Hepatocyte (in vitro differentiated cells): ENCODE results near the gene SLC6A20. TPM values are rescaled to one million over a fixed set of nuclear protein-coding genes. Genes with fewer than 3 reads are reported as not detected.

Source experiments
- DNase-seq: peaks from one replicate; pipeline ENCODE4 v3.0.0-alpha.2; 2016; ENCODE audit warnings: low spot score
- H2AFZ ChIP-seq: fragments of 200-600 bp; sonication (generic); 2 replicates; pipeline ENCODE4 v1.6.0; 2016; ENCODE audit warnings: antibody characterized with exemption, mild to moderate bottlenecking
- H3K27ac ChIP-seq: fragments of 200-600 bp; sonication (generic); 2 replicates; pipeline ENCODE4 v1.5.1; 2016; ENCODE audit warnings: mild to moderate bottlenecking
- H3K27me3 ChIP-seq: fragments of 200-600 bp; sonication (generic); 2 replicates; pipeline ENCODE4 v1.6.1; 2016
- H3K36me3 ChIP-seq: fragments of 200-600 bp; sonication (generic); replicated peaks from 2 replicates; pipeline ENCODE4 v1.5.1; 2016; ENCODE audit warnings: low read depth; ENCODE audit not compliant: insufficient read depth
- H3K4me1 ChIP-seq: fragments of 200-600 bp; sonication (generic); 2 replicates; pipeline ENCODE4 v1.5.1; 2016; ENCODE audit warnings: mild to moderate bottlenecking, moderate library complexity; ENCODE audit not compliant: insufficient read depth
- H3K4me2 ChIP-seq: fragments of 200-600 bp; sonication (generic); 2 replicates; pipeline ENCODE4 v1.6.0; 2016
- H3K4me3 ChIP-seq: fragments of 200-600 bp; sonication (generic); 2 replicates; pipeline ENCODE4 v1.5.1; 2016; ENCODE audit warnings: mild to moderate bottlenecking
- H3K79me2 ChIP-seq: fragments of 200-600 bp; sonication (generic); 2 replicates; pipeline ENCODE4 v1.6.0; 2017; ENCODE audit warnings: mild to moderate bottlenecking
- H3K9me2 ChIP-seq: fragments of 200-600 bp; sonication (generic); replicated peaks from 2 replicates; pipeline ENCODE4 v1.6.0; 2017; ENCODE audit warnings: mild to moderate bottlenecking; ENCODE audit not compliant: insufficient read depth
- H3K9me3 ChIP-seq: fragments of 200-600 bp; sonication (generic); 2 replicates; pipeline ENCODE4 v1.5.1; 2016; ENCODE audit warnings: low read depth, mild to moderate bottlenecking
- H4K20me1 ChIP-seq: fragments of 200-600 bp; sonication (generic); 2 replicates; pipeline ENCODE4 v1.6.0; 2016; ENCODE audit warnings: mild to moderate bottlenecking; ENCODE audit not compliant: insufficient read depth, poor library complexity, severe bottlenecking
- EZH2 ChIP-seq: fragments of 200-600 bp; sonication (generic); IDR thresholded peaks from 2 replicates; pipeline ENCODE4 v1.6.1; 2016; ENCODE audit warnings: antibody characterized with exemption, mild to moderate bottlenecking, borderline replicate concordance
- EZH2phosphoT487 ChIP-seq: fragments of 200-600 bp; sonication (generic); IDR thresholded peaks from one replicate; pipeline ENCODE4 v1.6.1; 2018; ENCODE audit warnings: antibody characterized with exemption, mild to moderate bottlenecking, low read depth, moderate library complexity; ENCODE audit not compliant: unreplicated experiment, severe bottlenecking
- WGBS: methylation state at CpG from one replicate; pipeline ENCODE4 v1.1.6; 2016; ENCODE audit warnings: low lambda C conversion rate; ENCODE audit errors: missing lambda C conversion rate; 5-methylcytosine and 5-hydroxymethylcytosine counted together
- polyA plus RNA-seq: library from polyadenylated mRNA; unstranded; fragments of >200 nt; fragmentation: Nextera tagmentation; extraction: Ambion mirVana; gene quantifications from 2 replicates; pipeline ENCODE4 v1.2.1, GENCODE V29; 2016
- total RNA-seq: library from RNA; depleted of rRNA; stranded (reverse); fragments of >200 nt; gene quantifications from 2 replicates; pipeline ENCODE4 v1.2.3, GENCODE V29; 2014
- TF ChIP-seq, protein P1 (sequence below): fragments of 200-600 bp; sonication (generic); IDR thresholded peaks from 2 replicates; pipeline ENCODE4 v1.5.1; 2016; ENCODE audit warnings: antibody characterized with exemption, mild to moderate bottlenecking; ENCODE audit not compliant: poor library complexity

Gene SLC6A20
- total and polyA plus RNA-seq, 2 experiments from 2014 or later: 5.7 to 9.6 TPM

DNA sequence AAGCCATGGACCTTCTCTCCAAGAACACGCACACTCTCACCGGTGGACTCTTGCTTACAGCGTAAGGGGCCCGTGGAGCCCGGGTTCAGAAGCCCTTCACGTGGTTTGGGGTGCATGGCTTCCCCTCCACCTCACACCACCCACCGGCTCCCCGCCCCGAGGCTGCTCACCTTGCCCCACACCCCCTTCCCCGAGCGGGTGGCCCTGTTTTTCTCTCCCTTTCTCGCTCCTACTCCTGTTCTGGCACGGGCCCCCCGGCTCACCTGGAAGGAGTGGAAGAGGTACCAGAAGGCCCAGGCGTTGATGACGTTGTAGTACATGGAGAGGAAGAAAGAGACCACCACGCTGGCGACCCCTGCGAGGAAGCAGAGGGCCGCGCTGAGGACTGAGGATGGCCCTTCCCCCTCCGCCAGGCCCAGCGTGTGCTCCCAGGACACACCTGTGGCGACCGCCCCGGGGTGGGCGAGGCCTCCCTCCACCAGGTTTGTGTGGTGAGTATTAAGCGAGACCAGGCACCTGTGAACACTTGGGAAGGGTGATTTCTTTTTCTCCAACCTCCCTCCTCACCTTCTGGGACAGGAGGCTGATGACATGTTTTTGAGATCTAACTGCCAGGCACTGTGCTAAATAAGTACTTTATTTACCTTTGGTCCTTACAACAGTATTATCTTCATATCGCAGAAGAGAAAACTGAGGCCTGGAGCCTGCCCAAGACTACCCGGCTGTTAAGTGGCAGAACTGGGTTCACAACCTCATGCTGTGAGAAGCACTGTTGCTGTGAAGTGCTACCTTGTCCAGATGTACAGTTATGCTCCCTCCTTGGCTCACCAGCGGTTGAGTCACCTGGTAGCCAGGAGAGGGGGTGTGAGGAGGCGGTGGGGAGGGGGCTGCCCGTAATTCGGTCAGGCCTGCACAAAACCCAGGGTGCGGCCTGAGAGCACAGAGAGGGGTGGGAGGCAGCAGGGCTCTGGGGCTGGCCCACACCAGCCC, 16.3 kb downstream of the SLC6A20 start:
- no peak for TF ChIP-seq EZH2
- TF ChIP-seq EZH2phosphoT487: no peak
- TF ChIP-seq, protein P1, sequence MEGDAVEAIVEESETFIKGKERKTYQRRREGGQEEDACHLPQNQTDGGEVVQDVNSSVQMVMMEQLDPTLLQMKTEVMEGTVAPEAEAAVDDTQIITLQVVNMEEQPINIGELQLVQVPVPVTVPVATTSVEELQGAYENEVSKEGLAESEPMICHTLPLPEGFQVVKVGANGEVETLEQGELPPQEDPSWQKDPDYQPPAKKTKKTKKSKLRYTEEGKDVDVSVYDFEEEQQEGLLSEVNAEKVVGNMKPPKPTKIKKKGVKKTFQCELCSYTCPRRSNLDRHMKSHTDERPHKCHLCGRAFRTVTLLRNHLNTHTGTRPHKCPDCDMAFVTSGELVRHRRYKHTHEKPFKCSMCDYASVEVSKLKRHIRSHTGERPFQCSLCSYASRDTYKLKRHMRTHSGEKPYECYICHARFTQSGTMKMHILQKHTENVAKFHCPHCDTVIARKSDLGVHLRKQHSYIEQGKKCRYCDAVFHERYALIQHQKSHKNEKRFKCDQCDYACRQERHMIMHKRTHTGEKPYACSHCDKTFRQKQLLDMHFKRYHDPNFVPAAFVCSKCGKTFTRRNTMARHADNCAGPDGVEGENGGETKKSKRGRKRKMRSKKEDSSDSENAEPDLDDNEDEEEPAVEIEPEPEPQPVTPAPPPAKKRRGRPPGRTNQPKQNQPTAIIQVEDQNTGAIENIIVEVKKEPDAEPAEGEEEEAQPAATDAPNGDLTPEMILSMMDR: no peak
- DNase-seq: no peak
- Histone ChIP-seq H3K27ac (no peak overlapping the region), H3K4me1 (peaks cover 6% of the 10 kb centered on the region), H3K36me3 (no peaks in the 10 kb centered on the region), H3K27me3 (no peaks in the 10 kb centered on the region), H3K4me2 (no peak overlapping the region), H2AFZ (no peak overlapping the region), H3K9me3 (no peaks in the 10 kb centered on the region), H3K79me2 (no peaks in the 10 kb centered on the region), H3K9me2 (no peaks in the 10 kb centered on the region), H4K20me1 (no peaks in the 10 kb centered on the region), H3K4me3 (no peak overlapping the region)
- 93% methylated on average over 32 of the region's 35 CpGs for WGBS

DNA sequence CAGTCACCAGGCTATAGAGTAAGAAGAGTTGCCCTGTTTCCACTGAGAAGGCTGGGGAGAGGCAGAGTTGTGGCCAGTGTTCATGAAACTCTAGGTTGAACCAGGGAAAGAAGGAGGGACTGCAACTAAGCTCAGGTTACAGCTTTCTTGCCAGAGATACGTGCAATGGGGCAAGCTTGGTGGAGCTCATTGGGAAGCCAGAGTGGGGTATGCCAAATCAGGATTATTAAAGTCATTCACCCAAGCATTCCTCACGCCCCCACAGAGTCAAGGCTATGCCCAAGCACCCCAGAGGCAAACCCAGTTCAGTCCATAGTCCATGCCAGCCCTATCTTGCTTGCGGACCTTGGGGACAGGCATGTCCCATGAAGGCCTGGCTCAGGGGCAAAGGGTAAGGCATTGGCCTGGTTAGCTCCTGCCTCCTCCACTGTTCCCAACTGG, 17.6 kb downstream of the SLC6A20 start:
- no peaks in the 10 kb centered on the region for H3K79me2 ChIP-seq
- no peaks in the 10 kb centered on the region for H3K9me3 ChIP-seq
- no peak for TF ChIP-seq EZH2phosphoT487
- TF ChIP-seq EZH2: no peak
- TF ChIP-seq, protein P1: no peak
- H3K4me2 ChIP-seq: no peak overlapping the region
- no peak overlapping the region for H2AFZ ChIP-seq
- peaks cover 14% of the 10 kb centered on the region for H3K4me1 ChIP-seq
- no peaks in the 10 kb centered on the region for H3K9me2 ChIP-seq
- H4K20me1 ChIP-seq: no peaks in the 10 kb centered on the region
- H3K27ac ChIP-seq: no peak overlapping the region
- H3K36me3 ChIP-seq: no peaks in the 10 kb centered on the region
- no peak for DNase-seq
- H3K4me3 ChIP-seq: no peak overlapping the region
- WGBS: 77% methylated on average over 3 of the region's 3 CpGs
- no peaks in the 10 kb centered on the region for H3K27me3 ChIP-seq

DNA sequence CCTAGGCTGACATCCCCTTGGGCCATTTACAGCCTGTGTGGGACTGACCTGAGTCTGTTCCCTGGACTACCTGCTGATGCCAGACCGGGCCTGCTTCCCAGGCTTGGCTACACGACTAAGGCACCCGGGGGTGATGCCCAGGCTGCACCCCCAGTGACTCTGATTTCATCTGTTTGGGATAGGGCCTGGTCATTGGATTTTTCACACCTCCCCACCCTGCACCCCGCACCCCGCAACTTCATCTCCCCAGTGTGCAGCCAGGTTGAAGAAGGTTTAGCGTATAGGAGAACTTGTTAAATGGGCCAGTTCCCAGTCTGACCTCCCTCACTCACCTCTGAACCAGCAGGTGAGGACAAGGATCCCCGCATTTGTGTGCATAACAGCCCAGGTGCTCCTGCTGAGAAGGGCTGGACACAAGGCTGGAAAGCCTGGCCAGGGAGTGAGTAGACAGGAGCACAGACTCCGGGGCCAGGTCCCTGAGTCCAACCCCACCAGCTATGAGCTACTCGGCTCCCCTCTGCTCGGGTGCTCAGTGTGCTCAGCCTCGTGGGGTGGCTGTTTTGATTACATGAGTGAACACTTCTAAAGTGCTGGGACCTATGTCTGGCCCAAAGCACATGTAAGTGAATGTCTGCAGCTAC, 18.5 kb downstream of the SLC6A20 start:
- no peak overlapping the region for H2AFZ ChIP-seq
- H3K79me2 ChIP-seq: no peaks in the 10 kb centered on the region
- no peaks in the 10 kb centered on the region for H3K9me3 ChIP-seq
- no peak overlapping the region for H3K27ac ChIP-seq
- TF ChIP-seq EZH2: no peak
- H3K9me2 ChIP-seq: no peaks in the 10 kb centered on the region
- WGBS: 88% methylated on average over 11 of the region's 11 CpGs
- no peak overlapping the region for H3K4me2 ChIP-seq
- H3K36me3 ChIP-seq: no peaks in the 10 kb centered on the region
- no peaks in the 10 kb centered on the region for H3K27me3 ChIP-seq
- DNase-seq: no peak
- H3K4me1 ChIP-seq: peaks cover 19% of the 10 kb centered on the region
- no peak overlapping the region for H3K4me3 ChIP-seq
- H4K20me1 ChIP-seq: no peaks in the 10 kb centered on the region

DNA sequence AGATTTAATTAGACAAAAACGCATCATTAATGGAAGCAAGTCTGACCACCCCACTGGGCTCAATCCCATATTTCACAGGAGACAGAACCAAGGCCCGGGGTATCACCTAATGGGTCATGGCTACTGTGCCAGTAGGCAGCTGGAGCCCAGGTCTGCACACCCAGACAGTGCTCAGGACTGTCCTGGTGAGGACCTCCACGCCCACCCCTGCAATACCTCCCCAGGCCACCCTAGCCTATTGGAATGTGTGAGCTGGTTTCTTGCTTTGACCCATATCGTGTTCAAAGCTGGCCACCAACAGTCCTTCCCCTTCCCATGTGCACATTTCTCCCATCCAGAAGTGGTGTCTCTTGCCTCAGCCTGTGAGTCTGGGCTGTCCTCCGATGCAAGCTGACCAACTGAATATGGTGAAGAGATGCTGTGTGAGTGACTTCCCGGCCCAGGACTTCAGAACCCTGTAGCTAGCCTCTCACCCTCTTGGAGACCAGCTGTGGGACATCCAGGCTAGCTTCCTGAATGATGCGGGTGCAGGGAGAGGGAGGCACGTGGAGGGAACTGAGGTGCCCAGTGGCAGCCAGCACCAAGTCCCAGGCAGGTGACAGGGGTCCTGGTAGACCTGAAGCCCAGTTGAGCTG, 19.1 kb downstream of the SLC6A20 start:
- no peak for DNase-seq
- no peak overlapping the region for H3K4me3 ChIP-seq
- H4K20me1 ChIP-seq: no peaks in the 10 kb centered on the region
- no peak overlapping the region for H3K4me2 ChIP-seq
- no peaks in the 10 kb centered on the region for H3K27me3 ChIP-seq
- no peaks in the 10 kb centered on the region for H3K36me3 ChIP-seq
- H3K9me3 ChIP-seq: no peaks in the 10 kb centered on the region
- H3K27ac ChIP-seq: no peak overlapping the region
- H3K9me2 ChIP-seq: no peaks in the 10 kb centered on the region
- H3K79me2 ChIP-seq: no peaks in the 10 kb centered on the region
- TF ChIP-seq, protein P1: no peak
- TF ChIP-seq EZH2: no peak
- TF ChIP-seq EZH2phosphoT487: no peak
- no peak overlapping the region for H2AFZ ChIP-seq
- peaks cover 22% of the 10 kb centered on the region for H3K4me1 ChIP-seq
- 91% methylated on average over 8 of the region's 8 CpGs for WGBS
